Natural killer cell (primary cell): ENCODE results near the gene USF1. TPM values are rescaled to one million over a fixed set of nuclear protein-coding genes. Genes with fewer than 3 reads are reported as not detected.
A peak's percentile ranks its signal among the peaks of the same experiment; 100 is the strongest.

Experiments
- ATAC-seq, 3 donors: fragments of 150-1000 bp in 2 of 3; fragments of 200-7000 bp in 1 of 3; cut with Tn5 transposase; 1 replicate in 1 of 3; 2 replicates in 2 of 3; pipeline ENCODE4 v1.10.0; 2021; ENCODE audit warnings: mild to moderate bottlenecking in 2 of 3, moderate library complexity in 2 of 3
- DNase-seq, 2 donors: peaks; one replicate each; pipeline versions ENCODE4 v3.0.0 to v3.0.0-alpha.2; 2013 to 2021; ENCODE audit warnings: mixed read lengths in 1 of 2
- H3K27ac ChIP-seq: one replicate; pipeline ENCODE4 v1.5.1; 2013; ENCODE audit warnings: mild to moderate bottlenecking, low read length
- H3K27me3 ChIP-seq: one replicate; pipeline ENCODE4 v1.6.1; 2013; ENCODE audit warnings: low read length; ENCODE audit not compliant: control insufficient read depth, insufficient read depth
- H3K36me3 ChIP-seq: one replicate; pipeline ENCODE4 v1.6.1; 2013; ENCODE audit warnings: low read length; ENCODE audit not compliant: control insufficient read depth, insufficient read depth
- H3K4me1 ChIP-seq: one replicate; pipeline ENCODE4 v1.6.1; 2013; ENCODE audit warnings: low read length; ENCODE audit not compliant: control insufficient read depth, insufficient read depth
- H3K4me3 ChIP-seq: one replicate; pipeline ENCODE4 v1.5.1; 2013; ENCODE audit warnings: low read length
- H3K9me3 ChIP-seq: one replicate; pipeline ENCODE4 v1.6.1; 2013; ENCODE audit warnings: low read length; ENCODE audit not compliant: control insufficient read depth, insufficient read depth
- H3K27ac Mint-ChIP-seq, 2 donors: one replicate each; pipeline ENCODE4 v1.8.0; 2022; ENCODE audit warnings: mild to moderate bottlenecking in 2 of 2, mixed read lengths in 2 of 2, moderate library complexity in 1 of 2
- H3K27me3 Mint-ChIP-seq, 2 donors: one replicate each; pipeline ENCODE4 v1.8.0; 2022; ENCODE audit warnings: low read depth in 2 of 2, mixed read lengths in 2 of 2
- H3K36me3 Mint-ChIP-seq: one replicate; pipeline ENCODE4 v1.8.0; 2022; ENCODE audit warnings: mixed read lengths
- H3K4me1 Mint-ChIP-seq, 2 donors: one replicate each; pipeline ENCODE4 v1.8.0; 2022; ENCODE audit warnings: mixed read lengths in 2 of 2
- H3K4me3 Mint-ChIP-seq: one replicate; pipeline ENCODE4 v1.8.0; 2022; ENCODE audit warnings: mild to moderate bottlenecking, moderate library complexity, mixed read lengths
- H3K9me3 Mint-ChIP-seq, 2 donors: one replicate each; pipeline ENCODE4 v1.8.0; 2022; ENCODE audit warnings: mixed read lengths in 2 of 2
- CTCF ChIP-seq: fragments of 200-600 bp; IDR thresholded peaks from one replicate; pipeline ENCODE4 v1.8.0; 2022; ENCODE audit warnings: antibody characterized with exemption
- WGBS: methylation state at CpG from one replicate; pipeline ENCODE4 v1.1.7; 2013; ENCODE audit warnings: missing lambda C conversion rate; ENCODE audit not compliant: insufficient coverage; 5-methylcytosine and 5-hydroxymethylcytosine counted together
- intact Hi-C: fragments of 100-400 bp; cut with micrococcal nuclease; formaldehyde crosslinking; loops from one replicate; pipeline ENCODE4 v1.14.2; 2022
- total RNA-seq, 4 donors: library from RNA; stranded (reverse); fragments of 120-200 nt in 1 of 4; gene quantifications; one replicate each; pipeline versions ENCODE4 v1.2.3 to v1.2.4, GENCODE V29; 2013 to 2022

Gene USF1
- total RNA-seq: 100 to 1,000 TPM; 113 to 121 (median 114) TPM
- 132 TPM for total RNA-seq (2013)

- H3K9me3 Mint-ChIP-seq: no peaks in the 10 kb centered on the region
- peak within 1 kb of the TSS; percentile 97 for H3K4me3 Mint-ChIP-seq
- Histone ChIP-seq H3K27ac (peak within 1 kb of the TSS; percentile 88), H3K4me3 (peak within 1 kb of the TSS; percentile 90), H3K27me3 (no peaks in the 10 kb centered on the region), H3K9me3 (no peaks in the 10 kb centered on the region), H3K36me3 (peaks cover 62% of the 10 kb centered on the region), H3K4me1 (peaks cover 35% of the 10 kb centered on the region)
- H3K27me3 Mint-ChIP-seq: no peaks in the 10 kb centered on the region
- H3K36me3 Mint-ChIP-seq: no peaks in the 10 kb centered on the region
- TF ChIP-seq CTCF: no peak
- intact Hi-C loops: loop anchor here (1.0 to 2.0 kb wide), 2 partner anchors 22 to 25 kb away; partner anchors contain the start of gene F11R
- peaks cover 37 to 72% of the 10 kb centered on the region in 2 donors for H3K4me1 Mint-ChIP-seq
- H3K27ac Mint-ChIP-seq: peak within 1 kb of the TSS; percentile 98 to 99
- ATAC-seq (peak; percentile 79 to 92 (median 87)), DNase-seq (peak; percentile 93 to 98)
- under 1% methylated on average over 23 of the region's 29 CpGs for WGBS
These were observed at the start of gene USF1 for GRCh38 chr1:161045736-161046604. Gene USF1 (minus strand): TSS chr1:161045977. CDS start chr1:161043275, 2,702 bp downstream.

- 95% methylated on average over 6 of the region's 6 CpGs for WGBS
- Histone ChIP-seq H3K4me1 (peaks cover 21% of the 10 kb centered on the region), H3K27ac (no peak overlapping the region), H3K9me3 (peaks cover 2% of the 10 kb centered on the region), H3K27me3 (no peaks in the 10 kb centered on the region), H3K36me3 (peaks cover 4% of the 10 kb centered on the region), H3K4me3 (no peak overlapping the region)
- H3K4me3 Mint-ChIP-seq: peak overlapping the region; percentile 42
- DNase-seq: no peak
- intact Hi-C loops: loop anchor here (5.0 kb wide), 2 partner anchors 98 to 328 kb away; no protein-coding TSS in a partner anchor
- peaks cover 2 to 3% of the 10 kb centered on the region in 2 donors for H3K9me3 Mint-ChIP-seq
- H3K27ac Mint-ChIP-seq: peak overlapping the region in 1 of 2 donors; percentile 97
- no peak for TF ChIP-seq CTCF
- H3K36me3 Mint-ChIP-seq: peaks cover 6% of the 10 kb centered on the region
- H3K27me3 Mint-ChIP-seq: peaks cover 0 to 11% of the 10 kb centered on the region in 2 donors
- H3K4me1 Mint-ChIP-seq: peaks cover 22% of the 10 kb centered on the region in 2 donors
- ATAC-seq: no peak
These were observed 49.5 kb upstream of the USF1 start for GRCh38 chr1:161095230-161095629.

- Histone ChIP-seq H3K4me1 (peaks cover 21% of the 10 kb centered on the region), H3K4me3 (no peak overlapping the region), H3K27me3 (no peaks in the 10 kb centered on the region), H3K36me3 (peaks cover 3% of the 10 kb centered on the region), H3K9me3 (peaks cover 2% of the 10 kb centered on the region), H3K27ac (no peak overlapping the region)
- ATAC-seq: no peak
- Mint-ChIP-seq H3K27me3 (peaks cover 0 to 11% of the 10 kb centered on the region in 2 donors), H3K36me3 (peaks cover 6% of the 10 kb centered on the region), H3K9me3 (peaks cover 2 to 3% of the 10 kb centered on the region in 2 donors), H3K27ac (no peak overlapping the region), H3K4me1 (peaks cover 22% of the 10 kb centered on the region in 2 donors), H3K4me3 (peak overlapping the region; percentile 35)
- TF ChIP-seq CTCF: no peak
- DNase-seq: no peak
- WGBS: 82% methylated on average over 9 of the region's 14 CpGs
- intact Hi-C loops: no loop called here
These were observed 48.7 kb upstream of the USF1 start for GRCh38 chr1:161094481-161094880.
